GM18511 (cell line): ENCODE data around the gene ATXN10.

Source experiments
- ATAC-seq: cut with Tn5 transposase; IDR thresholded peaks from one replicate; pipeline ENCODE4 v1.9.1; 2021; ENCODE audit warnings: mild to moderate bottlenecking, moderate library complexity; ENCODE audit not compliant: unreplicated experiment

The ATXN10 gene

DNA sequence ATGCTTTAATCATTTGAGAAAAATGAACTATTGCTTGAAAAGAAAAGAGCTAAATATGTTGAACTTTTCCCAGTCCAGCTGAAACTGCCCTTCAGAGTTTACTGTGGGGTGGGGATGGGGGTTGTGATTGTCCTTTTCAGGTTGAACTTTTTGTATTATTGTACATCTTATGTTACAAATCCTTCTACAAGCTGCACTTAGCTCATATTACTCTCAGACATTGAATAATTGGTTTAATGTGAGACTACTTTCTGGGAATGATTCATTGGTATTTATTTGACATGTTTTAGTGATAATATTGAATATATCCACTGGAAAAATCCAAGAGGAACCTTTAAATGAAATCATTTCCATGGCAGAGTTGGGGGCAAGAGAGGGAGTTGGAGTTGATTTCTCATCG lies 84.9 kb downstream of the ATXN10 start:
- ATAC-seq = no peak

DNA sequence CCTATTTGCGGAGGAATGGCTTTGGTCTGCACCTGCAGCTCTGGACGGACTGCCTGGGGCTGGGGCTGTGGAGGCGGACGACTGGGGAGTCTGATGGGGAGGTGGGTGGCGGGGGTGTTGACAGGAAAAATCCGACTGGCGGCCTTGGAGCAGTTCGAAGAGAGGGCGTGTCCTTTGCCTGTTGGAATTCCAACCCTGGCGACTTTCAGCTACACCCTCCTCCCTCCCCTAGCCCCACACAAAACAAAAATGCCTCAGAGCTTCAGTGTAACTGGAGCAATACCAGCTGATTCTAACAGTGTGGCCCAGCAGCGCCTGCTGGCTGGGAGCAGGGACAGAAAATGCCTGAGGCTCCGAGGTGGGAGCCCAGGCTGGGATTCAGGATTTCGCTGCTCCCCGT lies 85.4 kb downstream of the ATXN10 start:
- ATAC-seq = no peak

- ATAC-seq = no peak
Measured at GRCh38 chr22:45757936-45758335, 86.3 kb downstream of the ATXN10 start.

DNA sequence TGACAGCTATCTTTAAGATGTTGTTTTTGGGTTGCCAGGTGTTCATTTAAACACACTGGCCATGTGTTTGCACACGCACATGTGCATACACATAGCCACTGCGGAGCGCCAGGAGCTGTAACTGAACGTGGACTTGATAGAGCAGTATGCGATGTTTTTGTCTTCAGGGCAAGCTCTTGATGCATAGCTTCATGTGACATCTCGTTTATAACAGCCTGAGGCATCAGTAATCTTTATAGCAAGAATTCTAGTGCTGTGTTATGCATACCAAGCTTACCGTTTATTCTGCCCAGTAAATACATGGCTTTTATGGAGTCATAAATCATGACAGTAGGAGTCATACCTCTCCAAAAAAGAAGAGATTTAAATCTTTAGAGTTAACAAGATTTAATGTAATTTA lies 87.0 kb downstream of the ATXN10 start:
- no peak for ATAC-seq

GRCh38 chr22:45760682-45761081 lies 89.0 kb downstream of the ATXN10 start:
- ATAC-seq = no peak

- ATAC-seq = no peak
Measured at GRCh38 chr22:45762545-45763235, 91.1 kb downstream of the ATXN10 start.

- no peak for ATAC-seq
Measured at GRCh38 chr22:45763236-45763624, 91.6 kb downstream of the ATXN10 start.

- no peak for ATAC-seq
Measured at GRCh38 chr22:45768490-45768889, 96.9 kb downstream of the ATXN10 start.

DNA sequence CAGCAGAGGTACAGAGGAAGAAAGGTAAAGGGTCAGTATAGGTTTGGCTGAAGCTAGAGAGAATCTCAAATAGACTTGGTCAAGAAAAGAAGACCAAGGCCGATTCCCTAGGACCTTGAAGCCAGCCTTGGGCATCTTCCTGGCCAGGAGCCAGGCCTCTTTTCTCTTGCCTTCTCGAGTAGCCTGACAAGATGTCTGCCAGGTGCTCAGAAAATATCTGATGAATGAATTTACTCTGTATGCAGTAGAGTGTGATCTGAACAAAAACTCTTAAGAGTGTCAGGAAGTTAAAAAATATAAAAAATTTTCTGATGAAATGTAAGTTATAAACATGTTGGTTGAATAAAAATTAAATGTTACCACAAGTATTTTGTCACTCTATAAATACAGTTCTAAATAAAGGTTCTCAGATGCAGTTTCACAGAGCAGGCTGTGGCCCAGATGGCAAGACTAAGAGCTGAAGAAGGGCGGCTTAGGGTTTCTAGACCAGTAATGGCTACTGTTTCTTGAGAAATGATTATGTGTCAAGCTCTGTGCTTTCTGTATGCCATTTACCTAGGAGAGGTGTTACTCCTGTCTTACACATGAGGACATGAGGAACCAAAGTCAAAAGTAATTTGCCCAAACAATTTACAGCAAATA lies 98.1 kb downstream of the ATXN10 start:
- ATAC-seq = no peak

DNA sequence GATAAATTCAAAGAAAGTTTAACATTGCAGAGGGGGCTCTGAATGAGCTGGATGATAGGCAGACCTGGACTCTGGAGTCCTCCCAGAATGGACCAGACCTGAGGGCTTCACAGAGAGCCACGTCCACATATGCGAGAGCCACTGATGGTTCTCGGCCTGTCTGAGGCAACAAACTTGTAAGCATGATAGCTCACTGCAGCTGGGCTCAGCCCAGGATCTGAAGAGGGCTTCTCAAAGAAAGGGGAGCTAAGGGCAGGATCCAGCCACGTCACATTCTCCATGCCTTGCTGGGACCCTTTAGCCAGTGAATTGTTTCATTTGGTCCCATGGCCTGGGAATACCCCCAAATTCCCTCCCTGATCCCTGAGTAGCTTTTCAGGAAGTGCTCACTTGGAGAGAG lies 98.9 kb downstream of the ATXN10 start:
- no peak for ATAC-seq

DNA sequence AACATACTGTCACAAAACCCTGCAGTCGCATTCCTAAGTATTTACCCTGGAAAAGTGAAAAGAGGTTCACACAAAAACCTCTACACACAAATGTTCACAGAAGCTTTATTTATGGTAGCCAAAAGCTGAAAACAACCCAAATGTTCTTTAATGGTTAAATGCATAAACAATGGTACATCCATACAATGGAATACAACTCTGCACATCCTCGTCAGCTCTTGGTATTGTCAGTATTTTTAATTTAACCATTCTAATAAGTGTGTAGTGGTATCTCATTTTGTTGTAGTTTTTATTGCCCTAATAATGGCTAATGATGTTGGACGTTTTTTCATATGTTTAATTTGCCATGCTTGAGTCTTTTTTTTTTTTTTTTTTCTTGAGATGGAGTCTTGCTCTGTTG lies 99.4 kb downstream of the ATXN10 start:
- no peak for ATAC-seq

DNA sequence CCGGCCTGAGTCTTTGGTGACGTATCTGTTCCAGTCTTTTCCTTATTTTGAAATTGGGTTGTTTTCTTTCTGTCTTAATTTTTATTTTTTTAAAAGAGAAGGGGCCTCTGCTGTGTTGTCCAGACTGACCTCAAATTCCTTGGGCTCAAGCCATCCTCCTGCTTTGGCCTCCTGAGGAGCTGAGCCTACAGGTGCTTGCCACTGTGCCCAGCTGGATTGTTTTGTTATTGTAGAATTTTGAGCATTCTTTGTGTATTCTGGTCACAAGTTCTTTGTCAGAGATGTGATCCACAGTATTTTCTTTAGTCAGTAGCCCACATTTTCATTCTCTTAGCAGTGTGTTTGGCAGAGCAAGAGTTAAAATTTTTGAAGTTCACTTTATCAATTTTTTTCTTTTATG lies 100.1 kb downstream of the ATXN10 start:
- no peak for ATAC-seq

- ATAC-seq = no peak
Measured at GRCh38 chr22:45772743-45773142, 101.1 kb downstream of the ATXN10 start.

- no peak for ATAC-seq
Measured at GRCh38 chr22:45774001-45774670, 102.5 kb downstream of the ATXN10 start.

DNA sequence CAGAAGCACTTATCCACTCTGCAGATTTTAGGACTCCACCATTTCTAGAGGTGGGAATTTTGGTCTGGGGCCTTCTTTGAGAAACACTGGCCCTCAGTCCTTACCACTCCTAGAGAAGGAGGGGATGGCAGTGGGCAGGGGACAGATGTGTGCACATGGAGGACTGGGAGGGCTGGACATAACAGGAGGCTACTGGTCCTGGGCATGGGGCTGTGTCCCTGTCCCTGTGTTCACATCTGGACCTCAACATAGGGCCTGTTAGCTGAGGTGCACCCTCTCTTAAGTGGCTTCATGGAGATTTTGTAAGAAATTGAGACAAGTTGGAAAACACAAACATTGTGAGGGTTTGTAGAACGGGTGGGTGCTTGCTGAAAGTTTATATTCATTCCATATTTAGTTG lies 103.4 kb downstream of the ATXN10 start:
- peak; percentile 8 for ATAC-seq

GRCh38 chr22:45775569-45776312 lies 104.1 kb downstream of the ATXN10 start:
- ATAC-seq = peak; percentile 71

DNA sequence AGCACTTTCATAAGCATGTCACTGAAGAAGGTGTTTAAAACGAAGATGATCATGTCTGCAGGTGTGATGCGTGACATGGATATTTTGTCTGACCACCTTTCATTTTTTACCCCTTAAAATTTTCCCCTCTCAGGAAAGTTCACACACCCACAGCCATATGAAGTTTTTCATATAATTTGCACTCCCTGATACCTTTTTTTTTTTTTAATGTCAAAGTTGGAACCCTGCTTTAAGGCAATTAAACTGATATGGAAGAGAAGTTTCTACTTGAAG lies 104.6 kb downstream of the ATXN10 start:
- no peak for ATAC-seq

DNA sequence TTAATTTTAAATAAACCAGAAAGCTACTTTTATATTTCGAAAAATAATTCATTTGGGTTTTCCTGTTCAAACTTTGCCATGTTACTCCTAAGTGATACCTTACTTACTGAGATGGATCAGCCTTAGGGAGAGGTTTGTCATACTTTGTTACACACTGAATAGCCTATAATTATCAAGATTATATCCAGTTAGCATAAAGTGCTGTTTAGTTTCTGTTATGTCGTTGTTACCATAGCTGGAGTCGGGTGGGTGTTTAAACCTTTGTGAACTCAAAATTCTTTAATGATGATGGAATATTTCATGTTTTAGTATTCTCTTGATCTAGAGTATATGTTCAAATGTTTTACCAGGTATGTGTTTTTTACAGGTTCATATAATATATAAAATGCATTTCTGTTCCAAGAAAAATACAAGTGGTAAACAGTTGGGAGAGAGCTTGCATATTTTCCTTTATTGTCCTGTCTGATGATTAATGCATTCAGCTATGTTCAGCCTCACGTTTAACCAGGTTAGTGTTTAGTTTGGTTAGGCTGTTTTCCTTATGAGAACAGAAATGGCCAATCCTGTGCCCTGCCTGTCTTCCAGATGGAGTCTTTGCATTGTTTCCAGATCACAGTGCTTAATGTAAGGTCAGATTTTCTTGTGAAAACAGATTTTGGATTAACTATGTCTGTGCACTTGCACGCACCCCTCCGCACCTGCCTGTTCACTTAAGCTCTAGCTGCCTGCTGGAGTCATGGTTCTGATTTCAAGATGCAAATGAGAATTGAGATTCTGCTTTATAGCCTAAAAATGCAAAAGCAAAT lies 105.6 kb downstream of the ATXN10 start:
- no peak for ATAC-seq

DNA sequence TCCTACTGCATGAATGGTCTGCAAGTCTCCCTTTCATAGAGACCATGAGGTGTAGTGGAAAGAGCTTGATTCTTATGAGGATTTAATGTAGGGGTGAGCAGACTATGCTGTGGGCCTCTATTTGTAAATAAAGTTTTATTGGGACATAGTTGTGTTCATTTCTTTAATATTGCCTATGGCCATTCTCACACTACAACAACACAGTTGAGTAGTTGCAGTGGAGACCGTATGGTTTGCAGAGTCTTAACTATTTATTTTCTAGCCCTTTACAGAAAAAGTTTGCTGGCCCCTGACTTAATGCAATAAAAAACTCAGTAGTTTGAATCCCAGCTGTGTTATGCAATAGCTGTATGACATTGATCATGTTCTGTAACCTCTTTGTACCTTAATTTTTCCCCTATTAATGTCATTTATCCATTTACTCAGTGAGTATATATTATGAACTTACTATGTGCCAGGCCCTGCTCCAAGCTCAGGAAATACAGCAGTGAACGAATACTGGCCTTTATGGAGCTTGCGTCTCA lies 106.3 kb downstream of the ATXN10 start:
- ATAC-seq = no peak

- no peak for ATAC-seq
Measured at GRCh38 chr22:45781459-45781858, 109.8 kb downstream of the ATXN10 start.

GRCh38 chr22:45781966-45782365 lies 110.3 kb downstream of the ATXN10 start:
- no peak for ATAC-seq
